Panc1 (cell line): Measurements from ENCODE around the gene CPA2. TPM values are rescaled to one million over a fixed set of nuclear protein-coding genes. Genes with fewer than 3 reads are reported as not detected.
"Not testable (repeated sequence)": the region's sequence is repeated elsewhere in the genome, so short reads cannot be mapped to it uniquely, and the experiment has no call there.

ENCODE experiments used
- ATAC-seq: fragments of 200-7000 bp; cut with Tn5 transposase; 2 replicates; pipeline ENCODE4 v1.9.1; 2020; ENCODE audit warnings: mild to moderate bottlenecking, moderate library complexity
- BruUV-seq: library from RNA; stranded (reverse); fragments of 400-500 nt; replicated peaks from 2 replicates; lab custom pipeline; 2021; lab: Mats Ljungman, UMichigan
- CTCF ChIA-PET: fragments of 300-600 bp; sonication (Branson Sonifier 250); formaldehyde crosslinking; loops from one replicate; lab custom pipeline; 2022; ENCODE audit warnings: antibody characterized with exemption; lab: Charles Lee
- POLR2A ChIA-PET: fragments of 300-600 bp; sonication (Branson Sonifier 250); formaldehyde crosslinking; loops from one replicate; lab custom pipeline; 2022; ENCODE audit warnings: antibody characterized with exemption; lab: Charles Lee
- DNase-seq: peaks from one replicate; pipeline ENCODE4 v3.0.0-alpha.2; 2010; ENCODE audit warnings: low read depth, low spot score
- H3K27ac ChIP-seq: 2 replicates; pipeline ENCODE4 v1.5.1; 2011; ENCODE audit warnings: mild to moderate bottlenecking, low read length, inconsistent platforms
- H3K27me3 ChIP-seq: fragments of 200-500 bp; sonication (Bioruptor generic); 2 replicates; pipeline ENCODE4 v1.6.0; 2014; ENCODE audit warnings: low read length, inconsistent platforms; ENCODE audit not compliant: control insufficient read depth, insufficient read depth
- H3K36me3 ChIP-seq: fragments of 200-500 bp; sonication (Bioruptor generic); 2 replicates; pipeline ENCODE4 v1.5.1; 2014; ENCODE audit warnings: inconsistent platforms, mild to moderate bottlenecking, low read length, moderate library complexity; ENCODE audit not compliant: control insufficient read depth, insufficient read depth
- H3K4me1 ChIP-seq: 2 replicates; pipeline ENCODE4 v1.5.1; 2011; ENCODE audit warnings: inconsistent platforms, mild to moderate bottlenecking, low read length, moderate library complexity; ENCODE audit not compliant: control insufficient read depth, insufficient read depth
- H3K4me3 ChIP-seq, 2 experiments: 2 replicates each; pipeline ENCODE4 v1.5.1; 2011 to 2012; ENCODE audit warnings: low read depth in 2 of 2, low read length in 2 of 2, mild to moderate bottlenecking in 2 of 2, inconsistent platforms in 1 of 2, moderate library complexity in 1 of 2
- H3K9me3 ChIP-seq: fragments of 200-500 bp; sonication (Bioruptor generic); 2 replicates; pipeline ENCODE4 v1.5.1; 2014; ENCODE audit warnings: low read depth, mild to moderate bottlenecking, inconsistent platforms, low read length, moderate library complexity; ENCODE audit not compliant: control insufficient read depth, insufficient read depth
- CTCF ChIP-seq: fragments of 450-650 bp; IDR thresholded peaks from 2 replicates; pipeline ENCODE4 v1.5.1; 2017; ENCODE audit warnings: mild to moderate bottlenecking
- POLR2AphosphoS5 ChIP-seq: IDR thresholded peaks from 2 replicates; pipeline ENCODE4 v1.6.1; 2012; ENCODE audit warnings: mild to moderate bottlenecking, low read depth, low read length, moderate library complexity
- REST ChIP-seq, 2 experiments: IDR thresholded peaks; 2 replicates each; pipeline ENCODE4 v1.6.1; 2011 to 2012; ENCODE audit warnings: low read depth in 2 of 2, control low read depth in 1 of 2, low read length in 1 of 2, mild to moderate bottlenecking in 1 of 2, moderate library complexity in 1 of 2; ENCODE audit not compliant: insufficient read depth in 1 of 2
- SIN3A ChIP-seq: IDR thresholded peaks from 2 replicates; pipeline ENCODE4 v1.6.1; 2012; ENCODE audit warnings: low read depth, mild to moderate bottlenecking, low read length, moderate library complexity, borderline replicate concordance; ENCODE audit not compliant: insufficient read depth
- TCF7L2 ChIP-seq: IDR thresholded peaks from 2 replicates; pipeline ENCODE4 v1.6.1; 2011; ENCODE audit warnings: mild to moderate bottlenecking, low read depth, low read length, inconsistent platforms
- in situ Hi-C: cut with HindIII; loops from 2 replicates; pipeline ENCODE4 v1.10.0; 2016; ENCODE audit warnings: low sequenced_read_pairs, low pct_unique_long_range_greater_than_20kb
- intact Hi-C: fragments of 100-400 bp; cut with micrococcal nuclease; formaldehyde crosslinking; loops from one replicate; pipeline ENCODE4 v1.10.0; 2022; ENCODE audit not compliant: unreplicated experiment
- total RNA-seq: library from RNA; stranded (reverse); gene quantifications from one replicate; pipeline ENCODE4 v1.2.1, GENCODE V29; 2021; ENCODE audit not compliant: unreplicated experiment

The CPA2 gene
- total RNA-seq, 1 experiment from 2014 or later, result 0.87 TPM

- H3K27ac ChIP-seq, result no peak overlapping the region
- no peaks in the 10 kb centered on the region for H3K36me3 ChIP-seq
- intact Hi-C loops (no loop called here), in situ Hi-C loops (no loop called here)
- TF ChIP-seq TCF7L2, result no peak
- TF ChIP-seq CTCF, result no peak
- TF ChIP-seq POLR2AphosphoS5, result no peak
- no peak for TF ChIP-seq REST (IDR thresholded peaks at IDR 0.05; ENCODE audit: insufficient read depth in 1 of 2, low read depth in 2 of 2, low read length in 1 of 2)
- TF ChIP-seq SIN3A, result no peak
- no TSS peak for BruUV-seq
- H3K4me3 ChIP-seq, result no peak overlapping the region
- ChIA-PET CTCF (no interaction called here), POLR2A (no interaction called here)
- H3K4me1 ChIP-seq, result no peaks in the 10 kb centered on the region
- ATAC-seq (no peak), DNase-seq (no peak)
- H3K27me3 ChIP-seq, result no peaks in the 10 kb centered on the region
- no peaks in the 10 kb centered on the region for H3K9me3 ChIP-seq
Measured at GRCh38 chr7:130223646-130224045, 43.0 kb upstream of the CPA2 start.

GRCh38 chr7:130224210-130224609 lies 42.5 kb upstream of the CPA2 start:
- no peaks in the 10 kb centered on the region for H3K27me3 ChIP-seq
- DNase-seq (no peak), ATAC-seq (no peak)
- H3K4me3 ChIP-seq, result no peak overlapping the region
- intact Hi-C loops, result no loop called here
- ChIA-PET CTCF (no interaction called here), POLR2A (no interaction called here)
- H3K9me3 ChIP-seq, result no peaks in the 10 kb centered on the region
- H3K4me1 ChIP-seq, result no peaks in the 10 kb centered on the region
- no TSS peak for BruUV-seq
- no peaks in the 10 kb centered on the region for H3K36me3 ChIP-seq
- H3K27ac ChIP-seq, result no peak overlapping the region
- in situ Hi-C loops, result no loop called here
- TF ChIP-seq POLR2AphosphoS5 (no peak), REST (IDR thresholded peaks at IDR 0.05; ENCODE audit: insufficient read depth in 1 of 2, low read depth in 2 of 2, low read length in 1 of 2) (no peak), SIN3A (no peak), TCF7L2 (no peak), CTCF (no peak)

GRCh38 chr7:130224923-130225322 lies 41.7 kb upstream of the CPA2 start:
- DNase-seq (peak; percentile 51), ATAC-seq (peak; percentile 56)
- intact Hi-C loops, in situ Hi-C loops, H3K9me3 ChIP-seq, POLR2A ChIA-PET, BruUV-seq, CTCF ChIA-PET, H3K4me1 ChIP-seq, H3K27ac ChIP-seq, H3K4me3 ChIP-seq, H3K36me3 ChIP-seq, H3K27me3 ChIP-seq: not testable (repeated sequence)
